NCI-H774 (cell line): ENCODE measurements around the gene PPP1R13L.
A peak's percentile ranks its signal among the peaks of the same experiment; 100 is the strongest.

Experiments used
- DNase-seq: peaks from one replicate; lab custom pipeline; 2025; lab: John Stamatoyannopoulos, UW

PPP1R13L gene

DNA sequence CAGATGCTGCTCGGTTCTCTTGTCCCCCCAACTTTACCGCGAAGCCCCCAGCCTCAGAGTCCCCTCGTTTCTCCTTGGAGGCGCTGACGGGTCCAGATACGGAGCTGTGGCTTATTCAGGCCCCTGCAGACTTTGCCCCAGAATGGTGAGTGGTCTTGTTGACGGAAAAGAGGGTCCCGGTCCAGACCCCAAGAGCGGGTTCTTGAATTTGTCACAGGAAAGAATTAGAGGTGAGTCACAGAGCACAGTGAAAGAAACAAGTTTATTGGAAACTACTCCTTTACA is 2.2 kb upstream of the PPP1R13L start:
- no peak for DNase-seq

DNA sequence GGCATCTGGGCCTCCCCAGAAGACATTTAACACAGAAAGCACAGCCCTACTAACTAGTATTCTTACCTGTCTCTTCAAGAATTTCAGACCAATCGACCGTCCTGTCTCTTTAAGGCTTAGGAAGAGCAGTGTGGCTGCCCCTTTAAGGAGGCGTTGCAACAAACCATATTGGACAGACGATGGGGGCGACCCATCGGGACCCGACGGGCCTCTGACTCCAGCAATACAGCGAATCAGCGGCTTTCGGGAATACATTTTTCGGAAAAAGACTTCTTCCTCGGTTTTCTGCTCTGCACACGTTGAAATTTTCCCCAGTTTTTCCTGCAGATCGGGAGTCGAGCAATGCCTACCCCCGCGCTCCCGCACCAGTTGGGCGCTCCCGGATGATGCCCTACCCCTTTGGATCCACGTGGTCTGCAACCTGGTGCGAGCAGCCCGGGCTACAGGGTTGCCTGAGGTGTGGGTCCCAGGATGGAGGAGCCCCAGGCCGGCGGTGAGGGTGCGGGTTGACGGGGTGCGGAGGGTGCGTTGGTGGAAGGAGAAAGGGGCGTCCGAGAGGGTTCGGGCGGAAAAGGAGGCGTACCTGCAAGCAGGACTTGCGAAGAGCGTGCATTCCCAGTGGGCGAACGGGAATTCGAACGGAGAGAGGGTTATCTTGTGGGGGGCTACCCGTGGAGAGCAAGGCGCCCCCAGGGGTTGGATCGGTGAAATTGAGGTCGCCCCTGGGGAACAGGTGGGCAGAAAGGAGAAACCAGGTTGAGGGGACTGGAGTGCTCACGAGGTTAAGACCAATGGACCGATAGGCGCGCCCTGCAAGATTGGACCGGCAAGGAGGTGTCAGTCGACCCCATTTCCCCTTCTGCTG is 1.6 kb upstream of the PPP1R13L start, which contains the start of gene POLR1G:
Gene POLR1G, plus strand, starts transcription at position 419 of the 865 bp plus-strand sequence. Its CDS starts 53 bp downstream, at position 472.
- DNase-seq, result peak; percentile 74

DNA sequence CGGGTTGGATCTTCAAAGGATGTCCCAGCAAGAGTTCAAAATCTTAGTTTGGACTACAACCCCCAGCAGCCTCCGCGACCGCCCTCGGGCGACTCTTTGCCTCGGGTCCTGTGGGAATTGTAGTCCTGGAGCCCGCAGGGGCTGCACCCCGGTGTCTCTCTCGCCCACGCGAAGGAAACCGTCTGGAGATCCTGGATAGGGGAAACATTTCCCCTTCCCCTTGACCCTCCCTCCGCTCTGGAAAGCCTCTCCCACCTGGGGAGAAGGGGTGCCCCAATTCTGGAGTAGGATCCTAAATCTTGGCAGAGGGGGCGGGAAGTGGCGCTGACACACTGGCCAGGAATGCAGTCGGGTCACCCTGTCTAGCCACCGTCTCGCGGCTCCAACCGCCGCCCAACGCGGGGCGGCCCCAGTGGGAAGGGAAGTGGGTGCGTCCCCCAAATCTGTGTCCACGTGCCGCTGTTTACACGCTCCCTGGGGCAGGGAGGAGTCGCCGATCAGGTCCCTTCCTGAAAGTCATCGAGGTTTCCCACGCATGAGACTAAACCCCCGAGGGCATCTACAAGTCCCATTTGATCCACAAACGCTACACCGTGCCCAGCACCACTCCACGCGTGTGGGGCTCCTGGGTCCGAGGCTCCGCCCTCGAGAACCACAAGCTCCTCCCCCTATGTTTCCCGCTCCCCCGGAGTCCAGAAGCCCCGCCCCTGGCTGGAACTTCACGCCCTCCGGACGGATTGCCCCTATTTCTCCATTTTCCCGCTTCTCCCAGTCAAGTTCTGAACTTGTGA is 761 bp upstream of the PPP1R13L start:
- DNase-seq, result peak; percentile 74

DNA sequence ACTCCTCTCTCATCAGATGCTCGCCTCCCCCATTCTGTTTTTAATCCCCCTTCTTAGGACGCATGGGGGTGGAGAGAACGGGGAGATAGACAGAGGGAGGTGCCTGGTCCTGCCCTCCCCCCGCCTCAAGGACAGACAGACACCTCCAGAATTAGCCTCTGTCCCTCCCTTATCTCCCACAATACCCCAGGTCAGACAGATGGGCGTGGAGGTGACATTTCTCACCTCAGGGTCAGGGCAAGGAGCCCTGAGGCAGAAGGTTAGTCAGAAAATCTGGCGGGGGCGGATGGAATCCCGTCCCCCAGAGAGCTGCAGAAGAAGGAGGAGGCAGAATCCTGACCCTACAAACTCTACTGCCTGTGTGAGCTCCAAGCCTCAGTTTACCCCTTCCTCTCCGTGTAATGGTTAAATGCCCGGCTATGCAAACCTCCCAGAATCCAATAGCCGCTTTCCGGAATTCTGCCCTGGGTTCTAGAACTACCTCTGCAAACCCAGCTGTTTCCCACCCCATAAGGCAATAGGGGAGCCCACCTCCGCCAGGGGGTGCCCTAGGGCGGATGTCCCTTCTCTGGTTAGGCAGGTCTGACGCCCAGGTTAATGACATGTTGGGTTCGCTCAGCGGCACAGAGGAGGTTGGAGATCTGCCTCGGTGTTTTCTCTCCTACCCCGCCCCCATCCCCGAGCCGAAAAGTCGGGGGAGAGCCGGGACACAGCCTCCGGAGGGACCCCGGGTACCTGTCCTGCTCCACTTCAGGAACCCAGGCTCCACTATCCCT is 900 bp downstream of the PPP1R13L start:
- peak; percentile 24 for DNase-seq

DNA sequence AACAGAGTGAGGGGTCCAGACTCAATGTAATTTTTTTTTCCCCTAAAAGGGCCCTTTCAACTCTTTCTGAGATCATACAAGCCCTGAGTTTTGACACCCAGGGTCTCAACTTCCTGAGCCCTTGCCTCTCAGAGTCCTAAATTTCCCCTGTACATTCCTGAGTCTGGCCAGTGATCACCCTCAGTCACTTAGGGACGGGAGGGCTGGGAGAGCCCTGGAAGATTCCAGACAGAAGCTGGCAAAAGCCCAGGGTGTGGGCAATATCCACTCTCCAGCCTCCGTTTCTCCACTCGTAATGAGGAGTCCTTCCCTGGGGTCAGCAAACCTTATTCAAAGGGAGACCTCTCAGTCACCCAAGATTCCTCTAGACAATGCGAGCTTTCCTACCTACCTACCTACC is 1.6 kb downstream of the PPP1R13L start:
- no peak for DNase-seq

DNA sequence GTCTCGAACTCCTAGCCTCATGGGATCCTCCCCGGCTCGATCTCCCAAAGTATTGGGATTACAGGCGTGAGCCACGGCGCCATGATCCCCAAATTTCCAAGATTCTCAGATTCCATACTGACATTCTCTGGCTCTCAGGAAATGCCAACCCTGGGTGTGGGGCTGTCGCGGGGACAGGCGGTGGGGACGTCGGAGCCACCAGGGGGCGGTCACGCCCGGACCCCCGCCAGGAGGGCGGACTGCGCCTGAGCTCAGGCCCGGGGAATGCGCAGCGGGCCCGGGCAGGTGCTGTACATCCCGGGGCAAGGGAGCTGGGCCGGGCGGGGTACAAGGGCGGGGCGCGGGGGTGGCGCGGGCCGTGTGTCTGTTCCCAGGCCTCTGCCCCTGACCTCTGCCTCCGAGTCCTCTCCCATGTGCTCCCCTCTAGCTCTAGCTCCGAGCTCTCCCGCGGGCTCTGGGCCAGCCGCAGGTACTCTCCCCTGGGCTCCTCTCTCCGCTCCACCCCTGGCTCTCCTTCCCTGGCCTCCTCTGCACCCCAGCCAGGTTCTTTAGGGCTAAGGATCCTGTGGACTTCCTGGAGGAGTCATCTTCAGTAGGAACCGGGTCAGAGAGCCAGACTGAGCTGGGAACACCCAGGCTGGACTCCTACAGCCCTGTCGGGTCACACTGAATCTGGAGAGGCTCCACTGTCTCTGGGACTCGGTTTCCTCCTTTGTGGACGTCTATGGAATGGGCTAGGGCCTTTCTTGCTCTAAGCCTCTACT is 2.4 kb downstream of the PPP1R13L start:
- no peak for DNase-seq

DNA sequence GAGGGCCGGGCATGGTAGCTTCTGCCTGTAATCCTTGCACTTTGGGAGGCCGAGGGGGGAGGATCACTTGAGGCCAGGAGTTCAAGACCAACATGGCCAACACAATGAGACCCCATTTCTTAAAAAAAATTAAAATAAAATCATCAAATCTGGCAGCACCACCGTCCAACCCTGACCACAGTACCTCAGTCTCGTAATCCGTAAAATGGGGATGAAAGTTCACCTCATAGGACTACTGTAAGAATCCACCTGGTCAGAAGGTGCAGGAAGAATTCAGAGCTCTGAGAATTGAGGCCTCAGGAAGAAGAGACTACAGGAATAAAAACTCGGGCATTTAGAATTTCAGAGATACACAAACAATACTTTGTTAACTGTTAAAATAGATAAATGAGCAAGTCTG is 3.1 kb downstream of the PPP1R13L start:
- DNase-seq, result no peak

DNA sequence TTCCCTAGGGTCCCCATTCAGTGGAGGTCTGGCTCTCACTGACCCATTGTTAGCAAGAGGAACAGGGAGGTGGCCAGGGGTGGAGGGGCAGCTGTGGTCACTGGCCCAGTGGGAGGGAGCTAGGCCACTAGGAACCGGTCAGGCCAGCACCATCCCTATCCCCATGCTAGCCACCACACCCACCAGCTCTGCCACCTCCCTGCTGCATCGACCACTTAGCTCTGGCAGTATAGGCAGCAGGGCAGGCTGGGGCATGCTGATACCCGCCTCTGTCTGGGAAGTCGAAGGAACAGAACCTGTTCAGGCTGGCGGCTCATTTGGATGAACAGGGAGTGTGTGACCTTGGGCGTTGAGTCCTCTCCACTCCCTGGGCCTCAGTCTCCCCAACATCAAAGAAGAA is 4.7 kb downstream of the PPP1R13L start:
- DNase-seq, result no peak

DNA sequence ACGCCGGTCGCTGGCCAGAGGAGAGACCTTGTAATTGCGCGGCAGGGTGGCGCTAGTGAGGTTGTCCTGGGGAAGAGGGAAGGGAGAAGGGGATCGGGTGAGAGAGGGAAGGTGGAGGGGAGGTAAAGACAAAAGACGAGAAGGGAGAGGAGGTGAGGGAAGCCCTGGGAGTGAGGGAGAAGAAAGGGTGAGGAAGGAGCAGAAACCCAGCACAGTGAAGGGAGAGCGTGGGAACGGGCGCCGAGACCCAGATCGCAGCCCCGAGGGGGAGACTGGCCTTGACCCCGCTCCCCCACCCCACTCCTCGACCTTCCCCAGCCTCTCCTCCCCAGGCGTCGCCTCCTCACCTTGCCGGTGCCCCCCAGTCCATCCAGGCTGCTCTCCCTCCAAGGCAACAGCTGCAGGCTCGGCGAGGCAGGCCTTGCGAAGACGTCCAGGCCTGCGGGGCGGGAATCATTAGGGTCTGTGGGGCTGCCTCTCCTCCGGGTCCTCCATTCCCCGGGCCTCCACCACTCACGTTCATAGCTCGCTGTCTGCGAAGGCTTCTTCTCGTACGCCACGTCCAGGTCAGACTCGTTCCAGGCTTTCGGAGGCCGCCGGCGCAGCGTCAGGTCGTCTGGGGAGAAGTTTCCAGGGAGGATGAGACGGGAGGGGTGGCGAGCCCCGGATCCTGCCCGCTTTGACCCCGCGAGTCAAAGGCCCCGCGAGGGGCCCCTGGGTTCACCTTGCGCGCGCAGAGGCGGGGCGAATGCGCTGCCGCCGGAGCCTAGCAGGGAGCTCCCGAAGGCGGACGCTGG is 8.8 kb downstream of the PPP1R13L start:
- no peak for DNase-seq

DNA sequence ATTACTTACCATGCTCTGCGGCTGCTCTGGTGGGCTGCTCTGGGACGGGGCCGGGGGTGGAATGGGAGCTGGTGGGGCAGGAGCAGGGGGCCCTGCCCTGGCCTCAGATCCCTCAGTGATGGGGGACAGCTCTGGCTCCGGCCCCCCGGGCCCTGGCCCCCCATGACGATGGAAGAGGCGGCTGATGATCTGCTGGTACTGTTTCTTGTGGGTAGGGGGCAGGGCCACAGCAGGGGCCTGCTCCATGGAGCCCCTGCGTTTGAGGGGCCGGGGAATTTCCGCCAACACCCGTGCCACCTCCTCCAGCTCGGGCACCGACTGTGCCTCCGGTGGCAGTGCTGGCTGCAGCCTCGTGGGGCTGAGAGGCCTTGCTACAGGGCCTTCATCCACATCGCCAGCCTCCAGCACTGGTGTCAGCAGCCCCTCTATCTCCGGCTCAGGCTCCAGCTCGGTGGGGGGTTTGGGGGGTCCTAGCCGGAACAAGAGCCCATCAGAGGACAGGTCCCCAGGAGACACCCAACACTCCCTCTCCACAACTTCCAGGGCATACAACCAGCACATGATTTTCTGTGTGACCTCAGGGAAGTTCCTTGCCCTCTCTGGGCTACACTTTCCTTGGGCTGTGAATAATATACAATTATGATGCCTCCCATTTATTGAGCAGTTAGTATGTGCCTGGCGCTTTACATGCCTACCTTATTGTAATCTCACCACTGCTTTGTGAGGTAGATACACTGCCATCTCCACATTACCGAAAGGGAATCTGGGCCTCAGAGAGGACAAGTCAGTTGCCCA is 12.8 kb downstream of the PPP1R13L start:
- no peak for DNase-seq

DNA sequence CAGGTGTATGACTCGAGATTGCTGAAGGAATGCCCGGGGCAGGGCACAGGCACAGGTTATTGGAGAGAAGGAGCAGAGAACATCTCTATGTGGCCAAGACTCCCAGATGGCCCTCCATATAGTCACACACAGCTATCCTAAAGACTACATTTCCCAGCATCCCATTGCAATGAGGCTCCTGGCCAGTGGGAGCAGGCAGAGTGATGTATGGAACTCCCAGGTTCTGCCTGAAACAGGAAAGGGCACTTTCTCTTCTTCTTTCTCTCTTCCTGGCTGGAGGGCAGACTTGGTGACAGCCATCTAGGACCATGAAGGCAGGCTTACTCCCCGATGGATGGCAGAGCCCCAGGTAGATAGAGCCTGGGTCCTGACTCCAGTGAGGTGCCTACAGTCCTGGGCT is 13.5 kb downstream of the PPP1R13L start:
- no peak for DNase-seq

DNA sequence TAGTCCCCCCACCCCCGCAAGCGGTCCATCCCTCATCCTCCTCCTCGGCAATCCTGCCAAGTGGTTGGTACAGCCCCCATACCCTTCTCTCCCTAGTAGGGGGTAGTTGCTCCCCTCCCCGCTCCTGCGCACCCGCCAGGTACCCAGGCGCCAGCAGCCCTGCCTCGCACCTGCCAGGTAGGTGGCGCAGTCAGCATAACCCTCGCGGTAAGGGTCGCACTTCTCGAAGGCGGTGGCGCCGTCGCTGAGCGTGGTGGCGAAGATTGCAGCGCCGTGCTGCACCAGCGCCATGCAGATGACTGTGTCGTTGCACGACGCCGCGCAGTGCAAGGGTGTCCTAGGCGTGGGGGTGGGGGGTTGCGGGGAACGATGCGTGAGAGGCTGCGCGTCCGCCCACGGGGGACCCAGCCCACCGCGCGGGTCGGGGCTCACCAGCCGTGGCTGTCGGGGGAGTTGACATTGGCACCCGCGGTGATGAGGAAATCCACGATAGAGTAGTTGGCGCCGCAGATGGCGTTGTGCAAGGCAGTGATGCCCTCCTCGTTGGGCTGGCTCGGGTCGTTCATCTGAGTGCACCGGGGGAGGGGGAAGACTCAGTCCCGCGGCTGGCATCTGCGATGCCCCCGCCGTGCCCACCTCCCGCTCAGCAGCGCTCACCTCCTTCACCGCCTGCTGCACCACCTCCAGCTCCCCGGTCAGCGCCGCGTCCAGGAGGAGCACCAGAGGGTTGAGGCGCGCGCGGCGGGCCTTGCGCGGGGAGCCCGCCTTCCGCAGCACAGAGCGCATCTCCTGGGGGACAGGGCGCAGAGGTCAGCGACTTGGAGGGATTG is 19.3 kb downstream of the PPP1R13L start:
- DNase-seq, result no peak

DNA sequence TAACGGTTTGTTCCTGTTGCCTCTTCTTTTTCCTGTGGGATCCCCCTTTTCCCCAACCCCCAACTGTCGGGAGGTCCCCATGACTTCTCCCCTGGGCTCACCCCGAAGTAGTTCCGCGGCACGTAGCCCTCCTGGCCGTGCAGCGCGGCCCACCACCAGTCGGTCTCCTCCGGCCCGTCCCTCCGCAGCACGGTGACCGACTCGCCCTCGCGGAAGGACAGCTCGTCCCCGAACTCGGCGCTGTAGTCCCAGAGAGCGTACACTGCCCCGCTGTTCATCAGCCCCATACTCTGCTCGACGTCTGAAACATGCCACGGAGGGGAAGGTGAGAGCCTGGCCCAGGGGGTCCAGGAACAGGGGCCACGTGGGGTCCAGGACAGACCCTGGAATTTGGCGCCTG is 22.4 kb downstream of the PPP1R13L start:
- no peak for DNase-seq

DNA sequence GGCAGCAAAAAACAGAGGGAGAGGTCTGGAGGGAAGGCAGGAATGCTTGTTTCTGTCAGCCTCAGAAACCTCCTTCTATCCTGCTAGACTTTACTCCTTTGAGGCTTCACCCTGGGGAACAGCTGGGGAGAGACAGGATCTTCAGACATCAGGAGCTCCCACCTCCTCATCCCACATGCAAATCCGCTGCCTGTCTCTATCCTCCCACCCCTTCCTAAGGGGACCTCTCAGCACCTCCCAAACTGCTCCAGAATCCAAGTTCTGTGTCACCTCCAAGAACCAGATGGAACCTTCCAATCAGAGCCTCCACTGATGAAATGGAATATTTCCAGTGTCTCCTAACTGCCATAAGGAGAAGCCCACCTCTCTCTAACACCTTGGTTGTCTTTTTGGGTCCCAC is 24.8 kb downstream of the PPP1R13L start:
- no peak for DNase-seq

DNA sequence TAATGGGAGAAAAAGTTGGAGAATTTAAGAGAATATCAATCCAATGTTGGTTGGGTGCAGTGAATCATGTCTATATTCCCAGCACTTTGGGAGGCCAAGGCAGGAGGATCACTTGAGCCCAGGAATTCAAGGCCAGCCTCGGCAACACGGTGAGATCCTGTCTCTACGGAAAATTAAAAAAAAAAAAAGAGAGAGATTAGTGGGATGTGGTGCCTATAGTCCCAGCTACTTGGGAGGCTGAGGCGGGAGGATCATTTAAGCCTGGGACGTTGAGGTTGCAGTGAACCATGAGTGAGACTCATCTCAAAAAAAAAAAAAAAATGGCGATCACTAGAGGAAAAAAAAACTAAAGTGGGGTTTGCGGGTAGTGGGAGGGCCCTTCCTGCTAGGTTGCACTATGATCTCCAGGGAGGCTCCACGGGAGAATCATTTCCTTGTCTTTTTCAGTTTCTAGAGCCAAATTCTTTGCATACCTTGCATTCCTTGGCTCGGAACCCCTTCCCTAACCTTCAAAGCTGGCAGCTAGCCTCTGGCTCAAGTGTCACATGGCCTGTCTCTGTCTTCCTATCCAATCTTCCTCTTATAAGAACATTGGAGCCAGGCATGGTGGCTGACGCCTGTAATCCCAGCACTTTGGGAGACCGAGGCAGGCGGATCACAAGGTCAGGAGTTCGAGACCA is 28.7 kb downstream of the PPP1R13L start:
- DNase-seq, result no peak

DNA sequence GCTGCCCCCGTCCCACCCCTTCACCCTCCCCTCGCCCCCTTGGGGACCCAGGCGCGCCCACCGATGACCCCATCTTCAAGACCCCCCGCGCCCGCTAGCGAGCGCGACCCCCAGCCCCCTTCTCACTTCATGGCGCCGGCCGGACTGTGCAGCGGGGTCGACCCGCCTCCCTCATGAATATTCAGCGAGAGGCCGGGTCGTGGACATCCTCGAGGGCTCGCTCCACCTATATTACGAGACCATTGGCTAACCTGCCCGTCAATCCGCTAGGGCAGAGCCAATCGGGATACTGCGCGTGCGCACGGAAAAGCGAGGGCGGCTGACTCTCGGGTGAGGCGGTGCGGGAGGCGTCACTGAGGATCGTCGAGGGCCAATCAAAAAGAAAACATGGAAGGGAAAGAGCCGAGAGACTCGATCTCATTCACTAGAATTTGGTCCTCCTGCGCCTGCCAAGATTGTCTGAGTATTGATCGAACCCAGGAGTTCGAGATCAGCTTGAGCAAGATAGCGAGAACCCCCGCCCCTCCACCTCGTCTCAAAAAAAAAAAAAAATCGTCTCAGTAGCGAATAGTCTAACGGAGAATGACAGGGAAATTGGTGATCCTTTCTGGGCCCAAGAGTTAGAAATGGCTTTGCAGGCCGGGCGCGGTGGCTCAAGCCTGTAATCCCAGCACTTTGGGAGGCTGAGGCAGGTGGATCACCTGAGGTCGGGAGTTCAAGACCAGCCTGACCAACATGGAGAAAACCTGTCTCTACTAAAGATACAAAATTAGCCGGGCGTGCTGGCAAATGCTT is 34.3 kb downstream of the PPP1R13L start, which contains the start of gene ERCC2:
Gene ERCC2, minus strand, starts transcription at position 164 of the 795 bp plus-strand sequence. Its CDS starts 33 bp downstream, at position 131.
- DNase-seq, result peak; percentile 99

DNA sequence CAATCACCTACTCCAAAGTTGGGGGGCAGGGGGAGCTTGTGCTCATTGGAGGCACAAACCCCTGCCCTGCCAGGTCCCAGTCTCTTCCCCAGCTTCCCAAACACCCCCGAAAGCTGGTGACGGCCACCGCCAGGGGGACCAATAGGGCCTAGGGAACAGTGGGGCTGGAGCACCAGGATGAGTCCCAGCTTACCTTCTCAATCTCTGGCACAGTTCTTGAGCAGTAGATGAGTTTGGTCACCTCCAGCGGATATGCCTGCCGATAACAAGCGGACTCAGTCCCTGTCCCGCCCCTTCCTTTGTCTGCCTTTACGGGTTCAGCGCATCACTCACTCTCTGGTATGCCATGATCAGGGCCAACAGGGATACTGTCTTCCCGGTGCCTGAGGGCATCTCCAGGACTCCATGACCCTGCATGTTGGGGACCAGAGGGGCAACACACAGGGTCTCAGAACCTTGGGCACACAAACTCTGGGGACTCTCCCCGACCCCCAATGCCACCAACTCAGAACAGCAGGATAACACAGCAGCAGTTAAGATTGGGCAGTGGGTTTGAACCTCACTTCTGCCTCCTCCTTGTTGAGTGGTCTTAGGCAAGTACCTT is 36.0 kb downstream of the PPP1R13L start:
- DNase-seq, result no peak
